Endothelial cell of hepatic sinusoid (primary cell): ENCODE measurements around the gene APCDD1L.
"Not testable (repeated sequence)": the region's sequence is repeated elsewhere in the genome, so short reads cannot be mapped to it uniquely, and the experiment has no call there.

Experiments used
- in situ Hi-C: cut with HindIII; loops from 2 replicates; pipeline ENCODE4 v1.10.0; 2017; ENCODE audit warnings: low sequenced_read_pairs

APCDD1L gene

DNA sequence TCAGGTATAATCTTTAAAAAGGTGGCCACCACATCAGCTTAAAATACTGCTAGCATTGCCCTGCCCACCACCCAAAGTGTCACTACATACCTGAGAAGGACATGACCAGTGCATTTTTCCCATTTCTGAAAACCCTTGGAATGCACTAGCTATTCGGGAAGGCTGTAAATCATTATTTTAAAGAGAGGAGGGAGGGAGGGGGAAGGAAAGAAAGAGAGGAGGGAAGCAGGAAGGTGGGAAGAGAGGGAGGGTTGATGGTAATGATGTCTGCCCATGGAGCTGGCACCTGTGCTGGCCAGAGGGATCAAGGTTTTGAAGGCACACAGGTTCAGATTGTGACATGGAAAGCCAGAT is 93.7 kb downstream of the APCDD1L start:
- in situ Hi-C loops: no loop called here

DNA sequence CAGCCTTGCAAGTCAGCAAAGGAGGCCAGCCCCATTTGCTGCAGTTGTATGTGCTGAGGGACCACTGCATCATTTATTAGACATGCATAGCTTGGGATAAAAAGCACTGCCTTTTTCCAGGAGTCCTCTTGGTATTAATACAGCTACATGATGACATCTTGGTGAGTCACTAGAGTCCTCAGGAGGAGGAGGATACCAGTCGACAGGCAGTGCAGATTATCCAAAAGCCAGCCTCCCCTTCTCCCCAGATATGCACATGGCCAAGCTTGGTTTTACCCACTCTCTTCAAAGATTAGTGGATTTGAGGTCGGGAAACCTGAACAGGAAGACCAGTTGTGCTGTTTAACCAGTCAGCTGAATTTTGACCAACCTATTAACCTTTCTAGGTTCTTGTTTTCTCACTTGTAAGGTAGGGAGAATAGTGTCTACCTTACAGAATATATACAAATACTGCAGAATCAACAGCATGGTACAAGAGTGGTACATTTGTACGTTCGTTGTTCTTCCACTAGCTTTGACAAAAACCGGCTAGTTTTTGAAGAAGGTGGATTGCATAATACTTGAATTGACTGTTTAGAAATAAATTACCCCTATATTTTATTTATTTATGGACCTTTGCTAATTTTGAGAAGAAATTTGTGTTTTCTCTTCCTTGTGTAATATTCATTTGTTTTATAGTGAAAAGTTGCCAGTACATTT is 94.3 kb downstream of the APCDD1L start:
- in situ Hi-C loops: no loop called here

DNA sequence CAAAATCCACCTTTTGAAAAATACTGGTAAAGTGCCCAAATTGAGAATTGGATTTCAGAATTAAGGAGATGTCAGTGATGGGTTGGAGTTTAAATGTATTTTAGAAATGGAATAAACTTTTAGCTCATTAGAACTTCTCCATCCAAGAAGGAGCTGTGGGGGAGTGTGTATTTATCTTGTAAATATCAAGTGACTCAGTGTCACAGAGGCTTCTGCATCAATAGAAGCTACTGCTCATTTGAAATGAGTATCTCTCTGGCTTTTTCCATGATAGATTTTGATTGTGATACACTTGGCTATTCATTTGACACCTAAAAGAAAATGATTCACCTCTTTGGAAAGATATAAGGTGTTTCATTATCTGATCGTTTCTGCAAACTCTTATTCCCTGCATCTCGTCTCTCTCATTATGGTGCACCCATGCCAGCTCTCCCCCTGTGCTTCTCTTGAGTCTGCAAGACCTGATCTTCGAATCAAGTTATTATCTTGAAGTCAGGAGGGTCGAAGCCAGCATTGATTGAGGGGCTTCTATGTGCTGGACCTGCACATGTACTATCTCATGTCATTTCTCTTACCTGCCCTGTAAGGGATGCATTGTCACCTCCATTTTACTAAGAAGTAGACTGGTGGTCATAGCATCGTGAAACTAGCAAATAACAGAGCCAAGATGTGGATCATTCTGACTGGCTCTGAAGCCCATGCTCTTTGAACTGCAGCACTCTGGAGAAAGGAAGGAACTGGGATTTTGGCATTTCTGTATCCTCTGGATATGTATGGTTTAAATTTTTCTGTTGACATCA is 96.0 kb downstream of the APCDD1L start:
- in situ Hi-C loops: loop anchor here (5.0 kb wide), 1 partner anchor 52 kb away; no protein-coding TSS in a partner anchor

DNA sequence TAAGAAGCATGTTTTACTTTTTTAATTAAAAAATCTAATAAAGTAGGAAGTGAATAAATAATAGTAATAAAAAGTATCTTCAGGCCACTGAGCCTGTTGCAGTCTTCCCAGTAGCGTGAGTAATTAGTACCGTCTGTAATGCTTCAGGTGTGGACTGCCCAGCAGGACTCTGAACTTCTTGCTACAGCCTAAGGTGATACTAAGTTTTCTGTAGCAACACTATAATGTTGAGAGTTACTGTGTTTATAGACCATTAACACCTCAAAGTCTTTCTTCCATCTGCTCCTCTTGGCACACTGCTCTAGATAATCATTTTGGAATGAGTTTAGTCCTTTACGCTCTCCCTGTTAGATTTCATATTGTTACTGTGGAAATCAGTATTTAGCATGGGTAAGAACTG is 97.8 kb downstream of the APCDD1L start:
- in situ Hi-C loops: loop anchor here (5.0 kb wide), 1 partner anchor 50 kb away; no protein-coding TSS in a partner anchor

DNA sequence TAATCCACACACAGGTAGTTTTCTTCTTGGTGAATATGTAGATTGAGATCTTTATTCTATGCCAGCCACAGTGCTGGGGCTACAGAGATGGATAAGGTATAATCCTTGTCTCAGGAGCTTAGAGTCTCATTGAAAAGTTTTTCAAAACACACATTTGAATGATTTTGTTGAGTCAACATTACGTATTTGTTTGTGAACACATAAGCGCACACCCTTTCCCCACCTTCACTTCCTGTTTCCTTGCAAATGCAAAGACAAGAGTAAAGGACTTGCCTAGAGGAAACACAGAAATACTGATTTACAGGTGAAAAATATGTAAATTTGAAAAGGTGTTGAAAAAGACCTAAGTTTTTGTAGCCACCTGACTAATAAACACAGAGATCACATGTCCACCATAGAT is 98.4 kb downstream of the APCDD1L start:
- in situ Hi-C loops: loop anchor here (5.0 kb wide), 1 partner anchor 50 kb away; no protein-coding TSS in a partner anchor

DNA sequence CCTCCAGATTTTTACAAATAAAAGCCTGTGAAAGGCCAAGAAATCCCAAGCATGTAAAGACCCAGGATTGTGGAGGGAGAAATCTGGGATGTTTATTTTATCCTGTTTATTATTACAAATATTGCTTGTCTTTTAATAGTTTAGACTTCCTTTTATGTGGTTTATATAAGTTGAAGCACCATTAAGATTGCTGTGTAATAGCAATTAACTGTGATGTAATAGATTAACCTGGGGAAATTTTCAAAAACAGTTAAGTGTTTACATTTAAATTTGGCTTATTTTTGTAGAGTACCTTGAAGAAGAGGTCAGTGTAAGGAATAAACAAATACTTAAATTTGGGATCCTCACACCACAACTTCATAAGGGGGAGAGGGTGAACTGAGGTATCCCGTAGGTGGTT is 99.1 kb downstream of the APCDD1L start:
- in situ Hi-C loops: loop anchor here (5.0 kb wide), 1 partner anchor 49 kb away; no protein-coding TSS in a partner anchor

DNA sequence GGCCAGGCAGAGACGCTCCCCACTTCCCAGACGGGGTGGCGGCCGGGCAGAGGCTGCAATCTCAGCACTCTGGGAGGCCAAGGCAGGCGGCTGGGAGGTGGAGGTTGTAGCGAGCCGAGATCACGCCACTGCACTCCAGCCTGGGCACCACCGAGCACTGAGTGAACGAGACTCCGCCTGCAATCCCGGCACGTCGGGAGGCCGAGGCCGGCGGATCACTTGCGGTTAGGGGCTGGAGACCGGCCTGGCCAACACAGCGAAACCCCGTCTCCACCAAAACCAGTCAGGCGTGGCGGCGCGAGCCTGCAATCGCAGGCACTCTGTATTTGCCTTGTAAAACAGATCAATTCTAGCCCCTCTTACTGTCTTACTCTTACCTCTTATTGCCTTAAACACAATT is 100.4 kb downstream of the APCDD1L start:
- in situ Hi-C loops: loop anchor here (5.0 kb wide), 1 partner anchor 47 kb away; no protein-coding TSS in a partner anchor

DNA sequence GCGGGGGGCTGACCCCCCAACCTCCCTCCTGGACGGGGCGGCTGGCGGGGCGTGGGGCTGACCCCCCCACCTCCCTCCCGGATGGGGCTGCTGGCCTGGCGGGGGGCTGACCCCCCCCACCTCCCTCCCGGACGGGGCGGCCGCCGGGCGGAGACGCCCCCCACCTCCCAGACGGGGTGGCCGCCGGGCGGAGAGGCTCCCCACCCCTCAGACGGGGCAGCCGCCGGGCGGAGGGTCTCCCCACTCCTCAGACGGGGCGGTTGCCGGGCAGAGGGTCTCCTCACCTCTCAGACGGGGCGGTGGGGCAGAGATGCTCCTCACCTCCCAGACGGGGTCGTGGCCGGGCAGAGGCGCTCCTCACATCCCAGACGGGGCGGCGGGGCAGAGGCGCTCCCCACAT is 101.0 kb downstream of the APCDD1L start:
- in situ Hi-C loops: not testable (repeated sequence)
